ENCODE data around the gene MACO1. TPM values are rescaled to one million over a fixed set of nuclear protein-coding genes. Genes with fewer than 3 reads are reported as not detected.

Gene MACO1
- total RNA-seq, 2 experiments from 2014 or later: 24.1 to 24.9 TPM

DNA sequence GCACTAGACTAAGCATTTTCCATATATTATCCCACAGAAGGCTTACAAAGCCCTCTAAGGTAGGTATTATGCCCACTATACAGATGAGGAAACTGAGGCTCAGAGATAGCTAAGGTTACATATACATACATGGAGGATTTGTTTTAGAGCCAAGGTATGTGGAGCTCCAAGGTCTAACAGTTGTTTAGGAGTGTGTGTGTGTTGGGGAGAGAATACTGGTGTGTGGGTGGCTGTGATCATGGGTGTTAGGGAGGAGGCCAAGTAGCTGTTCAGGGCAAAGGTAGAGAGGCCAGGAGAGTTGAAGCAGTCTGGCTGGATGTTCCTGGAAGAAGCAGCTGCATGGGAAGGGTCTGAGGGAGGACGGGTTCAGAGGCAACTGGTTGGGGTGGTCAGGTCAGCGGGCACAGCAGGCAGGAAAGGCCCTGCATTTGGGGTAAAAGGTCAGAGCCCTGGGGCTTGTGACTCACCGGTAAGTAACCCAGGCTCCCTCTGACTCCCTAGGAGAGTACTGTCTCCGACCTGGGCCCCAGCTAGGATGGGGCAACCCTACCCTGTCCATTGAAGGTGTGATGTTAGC is 107.6 kb downstream of the MACO1 start:
- H3K27me3 ChIP-seq (ENCODE audit: control insufficient read depth in 1 of 2, insufficient read depth in 2 of 2, low read length in 2 of 2): no peaks in the 10 kb centered on the region
- H3K27ac ChIP-seq (ENCODE audit: low read depth in 1 of 2, low read length in 2 of 2): no peak overlapping the region
- H3K4me1 Mint-ChIP-seq (ENCODE audit: low read depth): peaks cover 8% of the 10 kb centered on the region
- ChIA-PET CTCF (interaction anchor here (0.9 kb wide), 1 partner anchor 35 kb away, joined by 6 read pairs; no protein-coding TSS in a partner anchor), POLR2A (no interaction called here)
- no peaks in the 10 kb centered on the region for H3K9me3 Mint-ChIP-seq
- no peaks in the 10 kb centered on the region for H3K36me3 ChIP-seq (ENCODE audit: insufficient read depth, low read length)
- no peak for DNase-seq
- no peak overlapping the region for H3K4me3 ChIP-seq (ENCODE audit: low read length)
- H3K27ac Mint-ChIP-seq: no peak overlapping the region
- intact Hi-C loops (cut with DNase I, micrococcal nuclease): loop anchor here in 1 of 2 experiments (5.0 kb wide), 1 partner anchor 34 kb away; no protein-coding TSS in a partner anchor
- no peaks in the 10 kb centered on the region for H3K27me3 Mint-ChIP-seq
- H3K9me3 ChIP-seq (ENCODE audit: control insufficient read depth in 1 of 2, insufficient read depth in 1 of 2, low read length in 2 of 2): no peaks in the 10 kb centered on the region
- no peak for ATAC-seq (ENCODE audit: poor library complexity)
- H3K4me3 Mint-ChIP-seq: no peak overlapping the region
- TF ChIP-seq, protein P1, sequence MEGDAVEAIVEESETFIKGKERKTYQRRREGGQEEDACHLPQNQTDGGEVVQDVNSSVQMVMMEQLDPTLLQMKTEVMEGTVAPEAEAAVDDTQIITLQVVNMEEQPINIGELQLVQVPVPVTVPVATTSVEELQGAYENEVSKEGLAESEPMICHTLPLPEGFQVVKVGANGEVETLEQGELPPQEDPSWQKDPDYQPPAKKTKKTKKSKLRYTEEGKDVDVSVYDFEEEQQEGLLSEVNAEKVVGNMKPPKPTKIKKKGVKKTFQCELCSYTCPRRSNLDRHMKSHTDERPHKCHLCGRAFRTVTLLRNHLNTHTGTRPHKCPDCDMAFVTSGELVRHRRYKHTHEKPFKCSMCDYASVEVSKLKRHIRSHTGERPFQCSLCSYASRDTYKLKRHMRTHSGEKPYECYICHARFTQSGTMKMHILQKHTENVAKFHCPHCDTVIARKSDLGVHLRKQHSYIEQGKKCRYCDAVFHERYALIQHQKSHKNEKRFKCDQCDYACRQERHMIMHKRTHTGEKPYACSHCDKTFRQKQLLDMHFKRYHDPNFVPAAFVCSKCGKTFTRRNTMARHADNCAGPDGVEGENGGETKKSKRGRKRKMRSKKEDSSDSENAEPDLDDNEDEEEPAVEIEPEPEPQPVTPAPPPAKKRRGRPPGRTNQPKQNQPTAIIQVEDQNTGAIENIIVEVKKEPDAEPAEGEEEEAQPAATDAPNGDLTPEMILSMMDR (IDR thresholded peaks at IDR 0.05): no peak
- H3K36me3 Mint-ChIP-seq (ENCODE audit: low read depth): no peaks in the 10 kb centered on the region
- H3K4me1 ChIP-seq (ENCODE audit: insufficient read depth, low read length): peaks cover 4% of the 10 kb centered on the region

DNA sequence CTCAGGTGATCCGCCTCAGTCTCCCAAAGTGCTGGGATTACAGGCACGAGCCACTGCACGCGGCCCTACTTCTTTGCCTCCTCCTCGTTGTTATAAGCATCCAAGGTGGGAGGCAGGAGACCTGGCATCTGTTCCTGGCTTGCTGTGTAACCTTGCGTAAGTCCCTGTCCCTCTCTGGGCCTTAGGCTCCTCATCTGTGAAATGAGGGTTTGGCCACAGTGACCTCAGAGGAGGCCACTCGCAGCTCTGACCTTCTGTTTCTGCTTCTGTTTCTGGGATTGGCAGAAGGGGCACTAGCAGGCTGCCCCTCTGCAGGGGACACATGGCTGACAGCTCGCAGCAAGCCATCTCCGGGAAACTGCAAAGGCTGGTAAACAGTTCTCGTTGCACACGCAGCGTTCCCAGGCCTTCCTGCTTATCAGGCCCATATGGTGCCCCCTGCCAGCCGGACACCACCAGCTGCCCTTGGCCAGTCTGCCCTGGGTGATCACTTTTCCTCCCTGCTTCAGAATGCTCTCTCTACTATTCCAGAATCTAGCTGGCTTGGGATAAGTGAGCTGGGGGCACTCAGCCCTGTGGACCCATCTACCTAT is 110.1 kb downstream of the MACO1 start:
- Histone ChIP-seq H3K4me1 (ENCODE audit: insufficient read depth, low read length) (peaks cover 22% of the 10 kb centered on the region), H3K27me3 (ENCODE audit: control insufficient read depth in 1 of 2, insufficient read depth in 2 of 2, low read length in 2 of 2) (no peaks in the 10 kb centered on the region), H3K4me3 (ENCODE audit: low read length) (no peak overlapping the region), H3K27ac (ENCODE audit: low read depth in 1 of 2, low read length in 2 of 2) (no peak overlapping the region), H3K36me3 (ENCODE audit: insufficient read depth, low read length) (no peaks in the 10 kb centered on the region), H3K9me3 (ENCODE audit: control insufficient read depth in 1 of 2, insufficient read depth in 1 of 2, low read length in 2 of 2) (no peaks in the 10 kb centered on the region)
- ChIA-PET POLR2A (interaction anchor here (0.6 kb wide), 1 partner anchor 29 kb away, joined by 3 read pairs; no protein-coding TSS in a partner anchor), CTCF (no interaction called here)
- TF ChIP-seq, protein P1 (IDR thresholded peaks at IDR 0.05): no peak
- DNase-seq (no peak), ATAC-seq (ENCODE audit: poor library complexity) (no peak)
- peak overlapping the region; percentile 70 for H3K27ac Mint-ChIP-seq
- H3K4me1 Mint-ChIP-seq (ENCODE audit: low read depth): peaks cover 24% of the 10 kb centered on the region
- H3K36me3 Mint-ChIP-seq (ENCODE audit: low read depth): peaks cover 7% of the 10 kb centered on the region
- H3K27me3 Mint-ChIP-seq: no peaks in the 10 kb centered on the region
- no peaks in the 10 kb centered on the region for H3K9me3 Mint-ChIP-seq
- intact Hi-C loops (cut with DNase I, micrococcal nuclease): loop anchor here in 1 of 2 experiments (5.0 kb wide), 2 partner anchors 76 to 256 kb away; partner anchors contain the start of gene MAN1C1
- H3K4me3 Mint-ChIP-seq: peak overlapping the region; percentile 90

DNA sequence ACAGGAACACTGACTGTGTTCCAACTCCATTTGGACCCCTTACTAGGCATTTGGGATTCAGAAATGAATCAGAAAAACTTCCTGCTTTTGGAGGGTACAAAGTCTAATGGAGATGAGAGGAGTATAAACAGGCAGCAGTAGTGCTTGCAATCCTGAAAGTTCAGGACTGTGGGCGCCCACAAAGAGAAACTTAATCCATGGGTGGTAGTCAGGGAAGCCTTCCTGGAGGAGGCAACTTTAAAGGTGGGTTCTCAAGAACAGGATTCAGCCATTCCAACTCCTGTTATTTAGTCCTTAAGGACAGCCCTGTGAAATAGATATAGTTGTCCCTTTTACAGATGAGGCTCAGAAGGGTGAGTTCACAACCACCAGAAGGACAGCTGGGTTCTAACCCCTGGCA is 110.7 kb downstream of the MACO1 start:
- Mint-ChIP-seq H3K9me3 (no peaks in the 10 kb centered on the region), H3K27me3 (no peaks in the 10 kb centered on the region), H3K4me3 (peak overlapping the region; percentile 90), H3K36me3 (ENCODE audit: low read depth) (peaks cover 7% of the 10 kb centered on the region), H3K4me1 (ENCODE audit: low read depth) (peaks cover 28% of the 10 kb centered on the region), H3K27ac (peak overlapping the region; percentile 70)
- ATAC-seq (ENCODE audit: poor library complexity) (no peak), DNase-seq (no peak)
- H3K27ac ChIP-seq (ENCODE audit: low read depth in 1 of 2, low read length in 2 of 2): no peak overlapping the region
- H3K36me3 ChIP-seq (ENCODE audit: insufficient read depth, low read length): no peaks in the 10 kb centered on the region
- TF ChIP-seq, protein P1 (IDR thresholded peaks at IDR 0.05): no peak
- ChIA-PET POLR2A (interaction anchor here (0.6 kb wide), 1 partner anchor 28 kb away, joined by 3 read pairs; no protein-coding TSS in a partner anchor), CTCF (no interaction called here)
- intact Hi-C loops (cut with DNase I, micrococcal nuclease): loop anchor here in 1 of 2 experiments (5.0 kb wide), 2 partner anchors 76 to 256 kb away; partner anchors contain the start of gene MAN1C1
- no peak overlapping the region for H3K4me3 ChIP-seq (ENCODE audit: low read length)
- no peaks in the 10 kb centered on the region for H3K9me3 ChIP-seq (ENCODE audit: control insufficient read depth in 1 of 2, insufficient read depth in 1 of 2, low read length in 2 of 2)
- no peaks in the 10 kb centered on the region for H3K27me3 ChIP-seq (ENCODE audit: control insufficient read depth in 1 of 2, insufficient read depth in 2 of 2, low read length in 2 of 2)
- H3K4me1 ChIP-seq (ENCODE audit: insufficient read depth, low read length): peaks cover 28% of the 10 kb centered on the region
